GM12875 (cell line): Measurements from ENCODE around the gene ATXN7L3.

Experiments
- H3K4me3 ChIP-seq: one replicate; pipeline ENCODE4 v1.5.1; 2011; ENCODE audit warnings: low read depth, low read length, control low read depth
- TF ChIP-seq, protein P1 (sequence below): IDR thresholded peaks from 2 replicates; pipeline ENCODE4 v1.5.1; 2011; ENCODE audit warnings: low read depth, mild to moderate bottlenecking, control low read depth, inconsistent platforms, low read length, moderate library complexity, borderline replicate concordance; ENCODE audit not compliant: insufficient read depth

Gene ATXN7L3

DNA sequence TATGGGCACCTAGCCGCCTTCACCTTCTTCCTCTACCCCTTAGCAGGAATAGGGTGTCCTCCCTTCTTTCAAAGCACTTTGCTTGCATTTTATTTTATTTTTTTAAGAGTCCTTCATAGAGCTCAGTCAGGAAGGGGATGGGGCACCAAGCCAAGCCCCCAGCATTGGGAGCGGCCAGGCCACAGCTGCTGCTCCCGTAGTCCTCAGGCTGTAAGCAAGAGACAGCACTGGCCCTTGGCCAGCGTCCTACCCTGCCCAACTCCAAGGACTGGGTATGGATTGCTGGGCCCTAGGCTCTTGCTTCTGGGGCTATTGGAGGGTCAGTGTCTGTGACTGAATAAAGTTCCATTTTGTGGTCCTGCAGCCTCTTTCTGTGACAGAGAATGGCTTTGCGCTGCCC is 8.3 kb downstream of the ATXN7L3 start:
- H3K4me3 ChIP-seq: no peak overlapping the region
- TF ChIP-seq, protein P1, sequence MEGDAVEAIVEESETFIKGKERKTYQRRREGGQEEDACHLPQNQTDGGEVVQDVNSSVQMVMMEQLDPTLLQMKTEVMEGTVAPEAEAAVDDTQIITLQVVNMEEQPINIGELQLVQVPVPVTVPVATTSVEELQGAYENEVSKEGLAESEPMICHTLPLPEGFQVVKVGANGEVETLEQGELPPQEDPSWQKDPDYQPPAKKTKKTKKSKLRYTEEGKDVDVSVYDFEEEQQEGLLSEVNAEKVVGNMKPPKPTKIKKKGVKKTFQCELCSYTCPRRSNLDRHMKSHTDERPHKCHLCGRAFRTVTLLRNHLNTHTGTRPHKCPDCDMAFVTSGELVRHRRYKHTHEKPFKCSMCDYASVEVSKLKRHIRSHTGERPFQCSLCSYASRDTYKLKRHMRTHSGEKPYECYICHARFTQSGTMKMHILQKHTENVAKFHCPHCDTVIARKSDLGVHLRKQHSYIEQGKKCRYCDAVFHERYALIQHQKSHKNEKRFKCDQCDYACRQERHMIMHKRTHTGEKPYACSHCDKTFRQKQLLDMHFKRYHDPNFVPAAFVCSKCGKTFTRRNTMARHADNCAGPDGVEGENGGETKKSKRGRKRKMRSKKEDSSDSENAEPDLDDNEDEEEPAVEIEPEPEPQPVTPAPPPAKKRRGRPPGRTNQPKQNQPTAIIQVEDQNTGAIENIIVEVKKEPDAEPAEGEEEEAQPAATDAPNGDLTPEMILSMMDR: no peak

DNA sequence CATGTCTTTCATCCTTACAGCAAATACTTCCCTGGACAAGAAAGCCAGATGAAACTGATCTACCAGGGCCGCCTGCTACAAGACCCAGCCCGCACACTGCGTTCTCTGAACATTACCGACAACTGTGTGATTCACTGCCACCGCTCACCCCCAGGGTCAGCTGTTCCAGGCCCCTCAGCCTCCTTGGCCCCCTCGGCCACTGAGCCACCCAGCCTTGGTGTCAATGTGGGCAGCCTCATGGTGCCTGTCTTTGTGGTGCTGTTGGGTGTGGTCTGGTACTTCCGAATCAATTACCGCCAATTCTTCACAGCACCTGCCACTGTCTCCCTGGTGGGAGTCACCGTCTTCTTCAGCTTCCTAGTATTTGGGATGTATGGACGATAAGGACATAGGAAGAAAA is 9.2 kb downstream of the ATXN7L3 start:
- H3K4me3 ChIP-seq: no peak overlapping the region
- TF ChIP-seq, protein P1: no peak

DNA sequence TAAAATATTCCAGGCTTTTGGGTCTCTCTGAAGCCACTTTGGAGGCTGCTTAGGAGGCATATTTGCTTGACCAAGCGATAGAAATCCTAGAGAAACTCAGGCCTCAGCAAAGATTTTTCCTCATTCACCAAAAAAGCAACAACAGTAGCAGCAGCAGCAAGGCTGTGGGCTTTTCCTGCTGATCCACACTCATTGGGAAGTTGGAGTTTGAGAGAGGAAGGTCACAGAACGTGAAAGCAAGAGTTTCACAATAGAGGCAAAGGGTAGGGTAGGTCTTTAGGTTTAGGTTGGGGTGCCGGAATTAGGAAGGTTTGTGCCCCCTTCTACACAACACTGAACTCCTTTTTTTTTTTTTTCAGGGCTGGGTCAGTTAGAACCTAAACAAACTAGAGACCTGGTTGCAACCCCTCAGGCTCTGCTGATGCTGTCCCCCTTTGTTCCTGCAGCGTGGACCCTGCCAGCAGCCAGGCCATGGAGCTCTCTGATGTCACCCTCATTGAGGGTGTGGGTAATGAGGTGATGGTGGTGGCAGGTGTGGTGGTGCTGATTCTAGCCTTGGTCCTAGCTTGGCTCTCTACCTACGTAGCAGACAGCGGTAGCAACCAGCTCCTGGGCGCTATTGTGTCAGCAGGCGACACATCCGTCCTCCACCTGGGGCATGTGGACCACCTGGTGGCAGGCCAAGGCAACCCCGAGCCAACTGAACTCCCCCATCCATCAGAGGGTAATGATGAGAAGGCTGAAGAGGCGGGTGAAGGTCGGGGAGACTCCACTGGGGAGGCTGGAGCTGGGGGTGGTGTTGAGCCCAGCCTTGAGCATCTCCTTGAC is 10.9 kb downstream of the ATXN7L3 start:
- TF ChIP-seq, protein P1: no peak
- no peak overlapping the region for H3K4me3 ChIP-seq

DNA sequence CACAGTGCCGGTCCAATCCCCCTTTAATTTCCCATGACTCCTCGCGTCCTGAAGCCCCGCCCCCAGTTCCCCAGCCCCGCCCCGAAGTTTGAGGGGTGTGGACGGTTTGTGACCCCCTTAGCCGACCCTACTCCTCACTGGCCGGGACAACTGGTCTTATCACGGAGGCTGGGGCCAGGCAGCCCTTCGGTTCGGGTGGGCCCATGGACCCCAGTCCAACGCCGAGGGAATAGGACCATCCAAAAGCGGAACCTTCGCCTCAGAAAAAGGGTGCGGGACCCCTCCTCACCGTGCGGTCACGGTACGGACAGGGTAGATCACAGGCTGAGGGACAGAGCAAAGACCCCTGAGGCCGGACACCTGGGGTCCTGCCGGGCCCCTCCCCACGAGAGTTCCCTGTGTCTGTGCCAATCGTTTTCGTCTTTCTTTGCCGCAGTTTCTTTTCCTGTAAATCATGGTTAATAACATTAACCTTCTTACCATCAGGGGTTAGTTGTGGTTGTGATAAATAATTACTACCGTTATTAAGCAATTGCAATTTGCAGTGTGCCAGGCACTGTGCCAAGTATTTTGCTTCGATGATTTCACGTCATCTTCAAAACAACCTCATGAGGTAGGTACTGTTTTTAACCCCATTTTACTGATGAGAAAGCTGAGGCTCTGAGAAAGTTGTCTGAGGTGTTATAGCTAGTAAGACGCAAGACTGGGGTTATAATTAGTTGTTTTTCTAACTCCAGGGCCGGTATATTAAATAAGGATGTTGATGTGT is 12.4 kb downstream of the ATXN7L3 start:
- peak overlapping the region; percentile 90 for H3K4me3 ChIP-seq
- TF ChIP-seq, protein P1: no peak

DNA sequence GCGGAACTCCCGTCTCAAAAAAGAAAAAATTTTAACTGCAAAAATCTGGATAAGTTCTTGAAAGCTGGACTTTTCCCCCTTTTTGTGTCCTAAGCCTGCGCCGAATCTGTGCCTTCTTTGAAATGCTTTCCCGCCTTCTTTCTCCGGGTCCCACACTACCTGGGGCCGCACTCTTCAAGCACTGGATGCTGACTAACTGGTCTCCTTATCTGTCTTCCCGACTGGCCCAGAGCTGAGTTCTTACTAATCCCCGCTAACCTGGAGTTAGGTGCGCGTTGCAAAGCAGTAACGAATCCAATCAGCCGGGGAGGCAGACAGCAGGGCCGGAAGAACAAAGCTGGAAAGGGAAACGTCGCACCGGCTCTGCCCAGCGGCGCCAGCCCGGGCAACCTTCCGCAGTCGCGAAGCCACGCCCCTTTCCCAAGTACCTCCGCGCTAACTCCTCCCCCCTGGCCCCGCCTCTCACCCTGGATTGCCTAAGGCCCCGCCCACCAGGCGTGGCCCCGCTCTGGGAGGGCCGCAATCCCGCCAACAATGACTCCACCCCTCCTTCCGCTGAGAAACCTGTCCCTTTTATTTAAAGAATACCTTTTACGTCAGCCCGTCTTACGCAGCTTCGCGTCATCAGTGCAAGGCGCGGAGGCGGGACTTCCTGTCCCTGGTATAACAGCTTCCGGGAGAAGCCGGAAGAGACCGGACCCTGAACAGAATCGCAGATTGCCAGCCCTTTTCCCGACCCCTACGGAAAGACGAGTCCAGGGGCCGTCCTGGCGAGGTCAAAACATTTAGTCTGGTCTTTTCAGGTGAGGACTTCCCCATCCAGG is 13.2 kb downstream of the ATXN7L3 start, which contains the start of gene TMUB2:
Gene TMUB2, plus strand, starts transcription at position 666 of the 824 bp plus-strand sequence. CDS start 737 bp downstream, outside the sequence.
- TF ChIP-seq, protein P1: no peak
- peak within 1 kb of the TSS; percentile 90 for H3K4me3 ChIP-seq

GRCh38 chr17:44184212-44184810 is 15.4 kb downstream of the ATXN7L3 start:
- TF ChIP-seq, protein P1: no peak
- no peak overlapping the region for H3K4me3 ChIP-seq
